Muscle layer of colon (tissue), 2 donors: ENCODE measurements around the gene STRADA.

ENCODE experiments used
- H3K27ac ChIP-seq: one replicate; pipeline ENCODE4 v1.7.0; 2013; ENCODE audit warnings: low read depth, mild to moderate bottlenecking, low read length, moderate library complexity
- H3K27me3 ChIP-seq, 2 donors: one replicate each; pipeline ENCODE4 v1.7.0; 2013; ENCODE audit warnings: low read length in 2 of 2, mild to moderate bottlenecking in 2 of 2; ENCODE audit not compliant: insufficient read depth in 2 of 2, control insufficient read depth in 1 of 2
- H3K36me3 ChIP-seq: one replicate; pipeline ENCODE4 v1.7.0; 2013; ENCODE audit warnings: mild to moderate bottlenecking, low read length; ENCODE audit not compliant: insufficient read depth
- H3K4me1 ChIP-seq: one replicate; pipeline ENCODE4 v1.7.0; 2013; ENCODE audit warnings: mild to moderate bottlenecking, low read length; ENCODE audit not compliant: insufficient read depth
- H3K4me3 ChIP-seq, 2 donors: one replicate each; pipeline ENCODE4 v1.7.0; 2013; ENCODE audit warnings: low read length in 2 of 2, low read depth in 1 of 2, mild to moderate bottlenecking in 1 of 2, moderate library complexity in 1 of 2
- H3K9ac ChIP-seq: one replicate; pipeline ENCODE4 v1.7.0; 2013; ENCODE audit warnings: low read length
- H3K9me3 ChIP-seq: one replicate; pipeline ENCODE4 v1.7.0; 2013; ENCODE audit warnings: mild to moderate bottlenecking, low read length
- donor health status: abdominal sarcoma.
- donor health status: Adenocarcinoma of cecum.

The STRADA gene

GRCh38 chr17:63692195-63692816 lies 49.3 kb downstream of the STRADA start:
- H3K9me3 ChIP-seq, result no peaks in the 10 kb centered on the region
- peaks cover 66% of the 10 kb centered on the region for H3K36me3 ChIP-seq
- H3K9ac ChIP-seq, result no peak overlapping the region
- no peak overlapping the region for H3K27ac ChIP-seq
- H3K4me1 ChIP-seq, result peaks cover 7% of the 10 kb centered on the region
- no peak overlapping the region for H3K4me3 ChIP-seq
- H3K27me3 ChIP-seq, result no peaks in the 10 kb centered on the region

GRCh38 chr17:63689479-63689878 lies 52.1 kb downstream of the STRADA start:
- no peak overlapping the region for H3K27ac ChIP-seq
- H3K36me3 ChIP-seq, result peaks cover 66% of the 10 kb centered on the region
- peaks cover 25% of the 10 kb centered on the region for H3K4me1 ChIP-seq
- H3K9ac ChIP-seq, result no peak overlapping the region
- H3K27me3 ChIP-seq, result no peaks in the 10 kb centered on the region
- H3K4me3 ChIP-seq, result no peak overlapping the region
- H3K9me3 ChIP-seq, result no peaks in the 10 kb centered on the region

GRCh38 chr17:63688396-63689020 lies 53.1 kb downstream of the STRADA start:
- H3K9me3 ChIP-seq, result no peaks in the 10 kb centered on the region
- H3K36me3 ChIP-seq, result peaks cover 59% of the 10 kb centered on the region
- H3K27me3 ChIP-seq, result no peaks in the 10 kb centered on the region
- H3K9ac ChIP-seq, result no peak overlapping the region
- H3K27ac ChIP-seq, result no peak overlapping the region
- peaks cover 28% of the 10 kb centered on the region for H3K4me1 ChIP-seq
- no peak overlapping the region for H3K4me3 ChIP-seq

- H3K4me3 ChIP-seq, result no peak overlapping the region
- no peaks in the 10 kb centered on the region for H3K9me3 ChIP-seq
- peaks cover 49% of the 10 kb centered on the region for H3K4me1 ChIP-seq
- peak overlapping the region; percentile 66 for H3K27ac ChIP-seq
- H3K36me3 ChIP-seq, result peaks cover 52% of the 10 kb centered on the region
- H3K9ac ChIP-seq, result no peak overlapping the region
- H3K27me3 ChIP-seq, result no peaks in the 10 kb centered on the region
Observed at GRCh38 chr17:63686138-63686685, 55.4 kb downstream of the STRADA start.

GRCh38 chr17:63685578-63685977 lies 56.0 kb downstream of the STRADA start:
- peaks cover 46% of the 10 kb centered on the region for H3K36me3 ChIP-seq
- no peaks in the 10 kb centered on the region for H3K9me3 ChIP-seq
- H3K4me1 ChIP-seq, result peaks cover 56% of the 10 kb centered on the region
- H3K27ac ChIP-seq, result peak overlapping the region; percentile 66
- no peak overlapping the region for H3K4me3 ChIP-seq
- no peak overlapping the region for H3K9ac ChIP-seq
- no peaks in the 10 kb centered on the region for H3K27me3 ChIP-seq

- peaks cover 43% of the 10 kb centered on the region for H3K36me3 ChIP-seq
- H3K4me3 ChIP-seq, result no peak overlapping the region
- H3K9me3 ChIP-seq, result no peaks in the 10 kb centered on the region
- peak overlapping the region; percentile 66 for H3K27ac ChIP-seq
- peaks cover 61% of the 10 kb centered on the region for H3K4me1 ChIP-seq
- no peaks in the 10 kb centered on the region for H3K27me3 ChIP-seq
- H3K9ac ChIP-seq, result no peak overlapping the region
Observed at GRCh38 chr17:63685041-63685440, 56.6 kb downstream of the STRADA start.

GRCh38 chr17:63682981-63683380 lies 58.6 kb downstream of the STRADA start:
- no peaks in the 10 kb centered on the region for H3K27me3 ChIP-seq
- H3K27ac ChIP-seq, result no peak overlapping the region
- H3K4me1 ChIP-seq, result peaks cover 61% of the 10 kb centered on the region
- no peaks in the 10 kb centered on the region for H3K9me3 ChIP-seq
- no peak overlapping the region for H3K4me3 ChIP-seq
- no peak overlapping the region for H3K9ac ChIP-seq
- H3K36me3 ChIP-seq, result peaks cover 27% of the 10 kb centered on the region

GRCh38 chr17:63682441-63682840 lies 59.2 kb downstream of the STRADA start:
- Histone ChIP-seq H3K4me1 (peaks cover 61% of the 10 kb centered on the region), H3K9ac (no peak overlapping the region), H3K36me3 (peaks cover 28% of the 10 kb centered on the region), H3K4me3 (no peak overlapping the region), H3K9me3 (no peaks in the 10 kb centered on the region), H3K27ac (no peak overlapping the region), H3K27me3 (no peaks in the 10 kb centered on the region)

GRCh38 chr17:63681530-63681929 lies 60.1 kb downstream of the STRADA start:
- Histone ChIP-seq H3K4me3 (no peak overlapping the region), H3K9ac (no peak overlapping the region), H3K27ac (no peak overlapping the region), H3K9me3 (no peaks in the 10 kb centered on the region), H3K36me3 (peaks cover 31% of the 10 kb centered on the region), H3K4me1 (peaks cover 60% of the 10 kb centered on the region), H3K27me3 (no peaks in the 10 kb centered on the region)

GRCh38 chr17:63680700-63681099 lies 60.9 kb downstream of the STRADA start:
- H3K27me3 ChIP-seq, result no peaks in the 10 kb centered on the region
- H3K4me1 ChIP-seq, result peaks cover 60% of the 10 kb centered on the region
- H3K9me3 ChIP-seq, result no peaks in the 10 kb centered on the region
- no peak overlapping the region for H3K27ac ChIP-seq
- no peak overlapping the region for H3K9ac ChIP-seq
- peaks cover 31% of the 10 kb centered on the region for H3K36me3 ChIP-seq
- H3K4me3 ChIP-seq, result no peak overlapping the region

- Histone ChIP-seq H3K27ac (no peak overlapping the region), H3K36me3 (peaks cover 31% of the 10 kb centered on the region), H3K4me3 (no peak overlapping the region), H3K9me3 (no peaks in the 10 kb centered on the region), H3K27me3 (no peaks in the 10 kb centered on the region), H3K4me1 (peaks cover 63% of the 10 kb centered on the region), H3K9ac (no peak overlapping the region)
Observed at GRCh38 chr17:63679214-63679613, 62.4 kb downstream of the STRADA start.

GRCh38 chr17:63676584-63676983 lies 65.0 kb downstream of the STRADA start:
- Histone ChIP-seq H3K27ac (no peak overlapping the region), H3K9me3 (no peaks in the 10 kb centered on the region), H3K9ac (no peak overlapping the region), H3K27me3 (no peaks in the 10 kb centered on the region), H3K4me1 (peaks cover 41% of the 10 kb centered on the region), H3K36me3 (peaks cover 21% of the 10 kb centered on the region), H3K4me3 (no peak overlapping the region)
